RPMI7951 (cell line): ENCODE data around the gene USP5. TPM values are rescaled to one million over a fixed set of nuclear protein-coding genes. Genes with fewer than 3 reads are reported as not detected.
"Not testable (repeated sequence)": the region's sequence is repeated elsewhere in the genome, so short reads cannot be mapped to it uniquely, and the experiment has no call there.

Experiments
- DNase-seq: peaks from one replicate; pipeline ENCODE4 v3.0.0-alpha.2; 2012; ENCODE audit warnings: low read depth
- total RNA-seq: library from RNA; depleted of rRNA; stranded (reverse); fragments of >200 nt; shearing (Covaris generic); gene quantifications from 2 replicates; pipeline ENCODE4 v1.2.3, GENCODE V29; 2014

The USP5 gene
- total RNA-seq, 1 experiment from 2014 or later, result 61.4 TPM

GRCh38 chr12:6886206-6886999 lies 34.5 kb downstream of the USP5 start:
- not testable (repeated sequence) for DNase-seq

DNA sequence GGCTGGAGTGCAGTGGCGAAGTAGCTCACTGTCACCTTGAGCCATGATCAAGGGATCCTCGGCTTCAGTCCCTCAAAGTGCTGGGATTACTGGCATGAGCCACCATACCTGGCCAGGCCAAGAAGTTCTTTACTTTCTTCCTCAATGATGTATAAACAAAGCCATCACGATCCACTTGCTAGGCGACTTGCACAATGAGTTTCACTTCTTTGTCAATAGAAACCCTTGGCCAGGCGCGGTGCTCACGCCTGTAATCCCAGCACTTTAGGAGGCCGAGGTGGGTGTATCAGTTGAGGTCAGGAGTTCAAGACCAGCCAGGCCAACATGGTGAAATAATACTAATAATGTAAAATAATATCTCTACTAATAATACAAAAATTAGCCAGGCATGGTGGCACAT lies 35.5 kb downstream of the USP5 start:
- no peak for DNase-seq

DNA sequence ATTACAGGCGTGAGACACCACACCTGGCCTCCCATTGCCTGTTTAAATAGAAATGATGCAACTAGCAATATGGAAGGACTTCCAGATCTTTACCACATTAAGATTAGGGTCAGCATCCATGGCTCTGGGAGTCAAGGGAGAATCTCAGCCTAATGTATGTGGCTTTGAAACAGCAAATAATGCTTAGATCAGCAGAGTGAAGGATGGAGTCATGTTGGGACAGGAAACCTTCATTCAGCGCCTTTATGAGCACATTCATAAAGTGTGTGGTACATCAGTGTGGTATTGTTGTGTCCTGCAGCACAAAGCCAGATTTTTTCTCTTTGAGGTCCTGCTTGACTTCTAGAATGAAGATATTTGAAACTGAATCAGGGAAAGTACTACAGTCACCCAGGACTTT lies 36.4 kb downstream of the USP5 start:
- no peak for DNase-seq

DNA sequence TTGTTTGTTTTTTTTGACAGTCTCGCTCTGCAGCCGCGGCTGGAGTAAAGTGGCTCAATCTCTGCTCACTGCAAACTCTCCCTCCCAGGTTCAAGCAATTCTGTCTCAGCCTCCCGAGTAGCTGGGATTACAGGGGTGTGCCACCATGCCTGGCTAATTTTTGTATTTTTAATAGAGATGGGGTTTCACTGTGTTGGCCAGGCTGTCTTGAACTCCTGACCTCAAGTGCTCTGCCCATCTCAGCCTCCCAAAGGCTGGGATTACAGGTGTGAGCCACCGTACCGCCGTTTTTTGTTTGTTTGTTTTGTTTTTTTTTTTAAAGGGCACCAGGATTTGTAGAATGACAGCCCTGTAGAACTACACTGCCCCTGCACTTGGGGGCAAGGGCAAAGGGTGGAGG lies 36.8 kb downstream of the USP5 start:
- DNase-seq, result not testable (repeated sequence)

- not testable (repeated sequence) for DNase-seq
Observed at GRCh38 chr12:6889775-6890573, 38.0 kb downstream of the USP5 start.

DNA sequence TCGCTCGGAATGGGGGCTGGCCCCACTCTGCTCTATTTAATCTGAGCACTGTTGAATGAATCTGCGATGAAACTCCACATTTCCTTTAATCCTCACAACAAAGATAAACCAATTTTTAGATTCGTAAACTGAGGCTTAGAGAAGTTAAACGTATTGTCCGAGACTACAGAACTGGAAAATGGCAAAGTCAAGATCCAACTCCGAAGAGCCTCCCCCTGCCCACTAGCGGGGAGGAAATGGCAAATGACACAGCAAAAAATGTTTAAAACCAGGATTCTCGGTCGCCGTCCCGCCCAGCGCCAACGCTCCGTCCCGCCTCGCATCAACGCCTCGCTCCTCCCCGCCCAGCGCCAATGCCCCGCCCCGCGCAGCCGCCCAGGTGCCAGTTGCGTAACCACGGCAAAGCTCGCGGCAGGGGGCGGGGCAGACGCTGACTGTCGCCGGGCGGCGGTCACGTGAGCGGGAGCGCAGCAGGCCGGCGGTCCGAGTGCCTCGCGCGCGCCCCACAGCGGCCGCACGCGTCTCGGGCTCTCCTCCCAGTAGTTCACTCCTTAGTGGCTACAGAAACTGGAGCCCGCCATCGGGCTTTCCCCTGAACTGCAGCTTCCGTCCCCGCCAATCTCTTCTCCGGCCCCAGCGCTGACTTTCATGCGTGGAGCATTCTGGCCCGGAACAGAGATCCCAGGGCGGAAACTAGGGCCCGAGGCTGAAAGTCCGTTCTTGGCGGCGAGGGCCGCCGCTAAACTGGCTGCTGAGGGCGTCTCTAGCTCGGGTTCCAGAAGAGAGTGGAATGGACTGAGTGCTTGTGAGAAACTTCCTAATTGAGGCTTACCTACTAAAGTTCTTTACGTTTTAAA lies 39.1 kb downstream of the USP5 start:
- DNase-seq, result peak; percentile 91

GRCh38 chr12:6891646-6892001 lies 39.7 kb downstream of the USP5 start:
- no peak for DNase-seq

DNA sequence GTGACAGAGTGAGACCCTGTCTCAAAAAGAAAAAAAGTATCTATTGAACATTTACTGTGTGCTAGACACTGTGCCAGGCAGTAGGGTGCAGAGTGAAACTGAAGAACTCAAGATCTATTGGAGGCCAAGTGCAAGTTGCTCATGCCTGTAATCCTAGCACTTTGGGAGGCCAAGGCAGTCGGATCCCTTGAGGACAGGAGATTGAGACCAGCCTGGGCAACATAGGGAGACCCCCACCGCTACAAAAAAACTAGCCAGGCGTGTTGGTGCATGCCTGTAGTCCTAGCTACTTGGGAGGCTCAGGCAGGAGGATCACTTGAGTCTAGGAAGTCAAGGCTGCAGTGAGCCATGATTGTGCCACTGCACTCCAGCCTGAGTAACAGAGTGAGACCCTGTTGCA lies 40.7 kb downstream of the USP5 start:
- not testable (repeated sequence) for DNase-seq

- no peak for DNase-seq
Observed at GRCh38 chr12:6894321-6894720, 42.4 kb downstream of the USP5 start.

DNA sequence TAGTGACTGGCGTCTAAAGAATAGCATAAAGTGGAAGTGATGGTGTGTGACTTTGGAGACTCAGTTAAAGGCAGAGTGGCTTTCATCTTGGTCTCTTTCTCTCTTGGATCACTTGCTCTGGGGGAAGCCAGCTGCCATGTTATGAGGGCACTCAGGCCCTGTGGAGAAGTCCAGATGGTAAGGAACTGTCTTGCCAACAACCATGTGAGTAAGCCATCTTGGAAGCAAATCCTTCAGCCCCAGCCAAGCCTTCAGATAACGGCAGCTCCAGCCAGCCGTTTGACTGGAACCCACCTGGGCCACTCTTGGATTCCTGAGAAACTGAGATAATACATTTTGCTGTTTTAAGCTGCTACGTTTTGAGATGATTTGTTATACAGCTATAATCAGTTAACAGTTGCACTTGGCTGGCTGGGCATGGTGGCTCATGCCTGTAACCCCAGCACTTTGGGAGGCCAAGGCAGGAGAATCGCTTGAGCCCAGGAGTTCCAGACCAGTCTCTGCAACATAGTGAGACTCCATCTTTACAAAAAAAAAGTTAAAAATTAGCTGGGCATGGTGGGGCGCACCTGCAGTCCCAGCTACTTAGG lies 45.0 kb downstream of the USP5 start:
- DNase-seq, result no peak

DNA sequence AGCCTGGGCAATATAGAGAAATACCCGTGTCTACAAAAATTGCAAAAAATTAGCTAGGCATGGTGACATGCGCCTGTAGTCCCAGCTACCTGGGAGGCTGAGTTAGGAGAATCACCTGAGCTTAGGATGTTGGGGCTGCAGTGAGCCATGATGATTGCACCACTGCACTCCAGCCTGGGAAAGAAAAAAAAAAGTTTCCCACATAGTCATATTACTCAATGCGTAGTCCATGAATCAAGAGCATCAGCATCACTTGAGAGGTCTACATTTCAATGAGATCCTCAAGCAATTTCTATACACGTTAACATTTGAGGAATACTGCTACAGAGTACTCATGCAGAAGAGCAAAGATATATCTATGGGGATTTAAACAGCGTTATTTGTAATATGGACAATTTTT lies 47.5 kb downstream of the USP5 start:
- DNase-seq, result no peak

GRCh38 chr12:6899837-6900519 lies 48.0 kb downstream of the USP5 start:
- DNase-seq, result peak; percentile 48

- no peak for DNase-seq
Observed at GRCh38 chr12:6902448-6902847, 50.5 kb downstream of the USP5 start.

- no peak for DNase-seq
Observed at GRCh38 chr12:6903722-6904121, 51.8 kb downstream of the USP5 start.

GRCh38 chr12:6904280-6905276 lies 52.6 kb downstream of the USP5 start, which contains the start of gene LRRC23:
Gene LRRC23, plus strand, starts transcription at chr12:6904822. Its CDS starts 812 bp downstream, at chr12:6905634.
- DNase-seq, result peak; percentile 92

DNA sequence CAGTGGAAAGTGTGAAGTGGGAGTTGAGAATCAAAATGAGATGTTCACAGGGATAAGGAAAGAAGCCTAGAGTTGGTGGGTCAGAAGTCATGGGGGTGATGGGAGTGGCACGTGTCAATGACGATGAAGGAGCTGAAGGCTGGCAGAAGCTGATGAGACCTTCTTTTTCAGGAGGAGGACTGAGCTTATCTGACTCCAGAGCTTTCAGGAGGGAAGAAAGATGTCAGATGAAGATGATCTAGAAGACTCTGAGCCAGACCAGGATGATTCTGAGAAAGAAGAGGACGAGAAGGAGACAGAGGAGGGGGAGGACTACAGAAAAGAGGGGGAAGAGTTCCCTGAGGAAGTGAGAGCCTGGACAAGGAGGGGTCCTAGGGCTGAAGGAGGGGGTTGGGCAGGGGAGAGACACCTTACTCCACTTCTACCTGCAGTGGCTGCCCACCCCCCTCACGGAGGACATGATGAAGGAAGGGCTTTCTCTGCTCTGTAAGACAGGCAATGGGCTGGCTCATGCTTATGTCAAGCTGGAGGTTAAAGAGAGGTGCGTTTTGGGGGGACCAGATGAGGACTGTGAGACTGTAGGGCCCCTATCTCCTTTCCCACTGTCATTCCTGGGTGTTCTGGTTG lies 53.6 kb downstream of the USP5 start:
- no peak for DNase-seq

DNA sequence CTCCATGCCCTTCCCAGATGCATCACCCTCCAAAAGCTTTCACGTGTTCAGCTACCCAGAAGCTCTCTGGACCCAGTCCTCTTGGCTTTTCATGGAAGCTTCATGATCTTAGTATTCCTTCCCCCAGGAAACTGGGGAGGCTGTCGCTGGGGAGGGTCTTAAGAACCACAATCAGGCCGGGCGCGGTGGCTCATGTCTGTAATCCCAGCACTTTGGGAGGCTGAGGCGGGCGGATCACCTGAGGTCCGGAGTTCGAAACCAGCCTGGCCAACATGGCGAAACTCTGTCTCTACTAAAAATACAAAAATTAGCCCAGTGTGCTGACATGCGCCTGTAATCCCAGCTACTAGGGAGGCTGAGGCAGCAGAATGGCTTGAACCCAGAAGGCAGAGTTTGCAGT lies 56.2 kb downstream of the USP5 start:
- not testable (repeated sequence) for DNase-seq

DNA sequence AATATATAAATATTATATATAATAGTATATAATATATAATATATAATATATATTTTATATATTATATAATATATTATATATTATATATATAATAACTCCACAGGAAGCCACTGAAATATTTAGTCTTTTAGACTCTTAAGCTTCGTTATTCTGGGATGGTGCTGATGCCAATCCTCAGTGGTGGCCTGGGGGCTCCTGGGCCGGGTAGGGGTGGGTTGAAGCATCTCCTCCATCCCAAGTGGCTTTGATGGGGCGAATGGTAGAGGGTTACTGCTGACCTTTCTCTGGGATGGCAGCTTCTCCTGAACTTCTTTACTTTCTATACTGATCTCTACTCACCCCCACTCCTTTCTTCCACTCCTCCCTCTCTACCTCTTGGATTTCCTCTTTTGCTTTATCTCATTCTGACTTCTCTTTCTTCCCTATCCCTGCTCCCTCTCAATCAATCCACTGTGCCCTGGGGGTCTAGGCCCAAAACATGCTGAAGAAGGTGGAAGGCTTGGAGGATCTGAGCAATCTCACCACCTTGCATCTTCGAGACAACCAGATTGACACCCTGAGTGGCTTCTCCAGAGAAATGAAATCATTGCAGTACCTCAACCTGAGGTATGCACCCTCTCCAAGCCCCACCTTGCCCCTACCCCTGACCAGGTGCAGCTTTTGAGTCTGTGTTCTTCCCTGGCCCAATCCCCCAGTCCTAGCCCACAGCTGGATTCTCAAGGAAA lies 57.6 kb downstream of the USP5 start:
- DNase-seq, result no peak
